Endothelial cell (in vitro differentiated cells): ENCODE data around the gene PHF2. TPM values are rescaled to one million over a fixed set of nuclear protein-coding genes. Genes with fewer than 3 reads are reported as not detected.

Experiments
- DNase-seq: peaks from one replicate; pipeline ENCODE4 v3.0.0; 2021; ENCODE audit warnings: low spot score
- H3K27ac Mint-ChIP-seq: one replicate; pipeline ENCODE4 v1.8.0; 2021; ENCODE audit warnings: mixed read lengths, inconsistent platforms; ENCODE audit not compliant: unreplicated experiment
- H3K27me3 Mint-ChIP-seq: one replicate; pipeline ENCODE4 v1.8.0; 2021; ENCODE audit warnings: mild to moderate bottlenecking, moderate library complexity, mixed read lengths, inconsistent platforms; ENCODE audit not compliant: unreplicated experiment
- H3K36me3 Mint-ChIP-seq: one replicate; pipeline ENCODE4 v1.8.0; 2021; ENCODE audit warnings: mild to moderate bottlenecking, low read depth, mixed read lengths, inconsistent platforms; ENCODE audit not compliant: unreplicated experiment
- H3K4me1 Mint-ChIP-seq: one replicate; pipeline ENCODE4 v1.8.0; 2021; ENCODE audit warnings: mild to moderate bottlenecking, mixed read lengths, inconsistent platforms; ENCODE audit not compliant: unreplicated experiment
- H3K4me3 Mint-ChIP-seq: one replicate; pipeline ENCODE4 v1.8.0; 2021; ENCODE audit warnings: mild to moderate bottlenecking, mixed read lengths, inconsistent platforms; ENCODE audit not compliant: unreplicated experiment
- H3K9me3 Mint-ChIP-seq: one replicate; pipeline ENCODE4 v1.8.0; 2021; ENCODE audit warnings: mixed read lengths, inconsistent platforms; ENCODE audit not compliant: unreplicated experiment
- total RNA-seq: library from RNA; stranded (reverse); fragmentation: NEBNext Ultra II Directional; extraction: Animal tissue kit (Norgen Biotek cat#: 25700); gene quantifications from one replicate; pipeline ENCODE4 v1.2.1, GENCODE V29; 2021; ENCODE audit not compliant: unreplicated experiment
- TF ChIP-seq, protein P1 (sequence below): fragments of 200-600 bp; sonication (generic); IDR thresholded peaks from one replicate; pipeline ENCODE4 v1.5.0; 2021; ENCODE audit warnings: antibody characterized with exemption; ENCODE audit not compliant: unreplicated experiment

Gene PHF2
- total RNA-seq, 1 donor from 2014 or later: 20.9 TPM

GRCh38 chr9:93711002-93711401, 134.6 kb downstream of the PHF2 start:
- Mint-ChIP-seq H3K9me3 (no peaks in the 10 kb centered on the region), H3K27me3 (no peaks in the 10 kb centered on the region), H3K36me3 (no peaks in the 10 kb centered on the region), H3K27ac (no peak overlapping the region), H3K4me3 (no peak overlapping the region), H3K4me1 (no peaks in the 10 kb centered on the region)
- TF ChIP-seq, protein P1, sequence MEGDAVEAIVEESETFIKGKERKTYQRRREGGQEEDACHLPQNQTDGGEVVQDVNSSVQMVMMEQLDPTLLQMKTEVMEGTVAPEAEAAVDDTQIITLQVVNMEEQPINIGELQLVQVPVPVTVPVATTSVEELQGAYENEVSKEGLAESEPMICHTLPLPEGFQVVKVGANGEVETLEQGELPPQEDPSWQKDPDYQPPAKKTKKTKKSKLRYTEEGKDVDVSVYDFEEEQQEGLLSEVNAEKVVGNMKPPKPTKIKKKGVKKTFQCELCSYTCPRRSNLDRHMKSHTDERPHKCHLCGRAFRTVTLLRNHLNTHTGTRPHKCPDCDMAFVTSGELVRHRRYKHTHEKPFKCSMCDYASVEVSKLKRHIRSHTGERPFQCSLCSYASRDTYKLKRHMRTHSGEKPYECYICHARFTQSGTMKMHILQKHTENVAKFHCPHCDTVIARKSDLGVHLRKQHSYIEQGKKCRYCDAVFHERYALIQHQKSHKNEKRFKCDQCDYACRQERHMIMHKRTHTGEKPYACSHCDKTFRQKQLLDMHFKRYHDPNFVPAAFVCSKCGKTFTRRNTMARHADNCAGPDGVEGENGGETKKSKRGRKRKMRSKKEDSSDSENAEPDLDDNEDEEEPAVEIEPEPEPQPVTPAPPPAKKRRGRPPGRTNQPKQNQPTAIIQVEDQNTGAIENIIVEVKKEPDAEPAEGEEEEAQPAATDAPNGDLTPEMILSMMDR: no peak
- DNase-seq: no peak

GRCh38 chr9:93712896-93713295, 136.5 kb downstream of the PHF2 start:
- H3K4me3 Mint-ChIP-seq: no peak overlapping the region

DNA sequence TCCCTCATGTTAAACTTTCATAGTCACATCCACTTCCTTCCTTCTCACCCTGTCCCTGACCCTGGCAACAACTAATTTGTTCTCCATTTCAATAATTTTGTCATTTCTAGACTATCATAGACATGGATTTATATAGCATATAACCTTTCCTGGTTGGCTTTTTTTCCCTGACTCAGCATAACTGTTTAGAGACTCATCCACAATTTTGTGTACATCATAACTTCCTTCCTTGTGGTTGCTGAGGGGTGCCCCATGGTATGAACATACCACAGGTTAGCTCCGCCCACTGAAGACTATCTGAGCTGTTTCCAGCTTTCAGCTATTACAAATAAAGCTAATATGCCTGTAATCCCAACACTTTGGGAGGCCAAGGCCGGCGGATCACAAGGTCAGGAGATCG, 137.3 kb downstream of the PHF2 start:
- peaks cover 3% of the 10 kb centered on the region for H3K27me3 Mint-ChIP-seq
- H3K9me3 Mint-ChIP-seq: no peaks in the 10 kb centered on the region
- TF ChIP-seq, protein P1: no peak
- no peak for DNase-seq
- peaks cover 4% of the 10 kb centered on the region for H3K36me3 Mint-ChIP-seq
- no peak overlapping the region for H3K4me3 Mint-ChIP-seq
- no peaks in the 10 kb centered on the region for H3K4me1 Mint-ChIP-seq
- no peak overlapping the region for H3K27ac Mint-ChIP-seq

More at GRCh38 chr9:93712896-93713295, 136.5 kb downstream of the PHF2 start:
- TF ChIP-seq, protein P1: no peak
- Mint-ChIP-seq H3K36me3 (peaks cover 4% of the 10 kb centered on the region), H3K9me3 (no peaks in the 10 kb centered on the region), H3K4me1 (no peaks in the 10 kb centered on the region), H3K27me3 (peaks cover 3% of the 10 kb centered on the region), H3K27ac (no peak overlapping the region)
- no peak for DNase-seq

- TF ChIP-seq, protein P1: no peak
- H3K36me3 Mint-ChIP-seq: peaks cover 8% of the 10 kb centered on the region
- no peak for DNase-seq
- no peaks in the 10 kb centered on the region for H3K4me1 Mint-ChIP-seq
- H3K27ac Mint-ChIP-seq: no peak overlapping the region
- peaks cover 3% of the 10 kb centered on the region for H3K27me3 Mint-ChIP-seq
- no peaks in the 10 kb centered on the region for H3K9me3 Mint-ChIP-seq
- peak overlapping the region; percentile 56 for H3K4me3 Mint-ChIP-seq
Measured at GRCh38 chr9:93721417-93721965, 145.1 kb downstream of the PHF2 start.

GRCh38 chr9:93724852-93725251, 148.5 kb downstream of the PHF2 start:
- Mint-ChIP-seq H3K4me1 (no peaks in the 10 kb centered on the region), H3K4me3 (no peak overlapping the region), H3K27me3 (peaks cover 2% of the 10 kb centered on the region), H3K27ac (no peak overlapping the region), H3K9me3 (no peaks in the 10 kb centered on the region), H3K36me3 (peaks cover 4% of the 10 kb centered on the region)
- TF ChIP-seq, protein P1: no peak
- DNase-seq: no peak
